DND-41 (cell line): ENCODE measurements around the gene PPP2R2B.

Experiments
- EZH2 ChIP-seq: IDR thresholded peaks from 3 replicates; pipeline ENCODE4 v1.6.1; 2012; ENCODE audit warnings: borderline replicate concordance, low read depth, mild to moderate bottlenecking, moderate library complexity, low read length, inconsistent platforms; ENCODE audit not compliant: severe bottlenecking
- TF ChIP-seq, protein P1 (sequence below): IDR thresholded peaks from 2 replicates; pipeline ENCODE4 v1.5.1; 2012; ENCODE audit warnings: borderline replicate concordance, low read length, moderate library complexity, mild to moderate bottlenecking; ENCODE audit not compliant: poor library complexity, severe bottlenecking; ENCODE audit errors: extremely low read depth

DNA sequence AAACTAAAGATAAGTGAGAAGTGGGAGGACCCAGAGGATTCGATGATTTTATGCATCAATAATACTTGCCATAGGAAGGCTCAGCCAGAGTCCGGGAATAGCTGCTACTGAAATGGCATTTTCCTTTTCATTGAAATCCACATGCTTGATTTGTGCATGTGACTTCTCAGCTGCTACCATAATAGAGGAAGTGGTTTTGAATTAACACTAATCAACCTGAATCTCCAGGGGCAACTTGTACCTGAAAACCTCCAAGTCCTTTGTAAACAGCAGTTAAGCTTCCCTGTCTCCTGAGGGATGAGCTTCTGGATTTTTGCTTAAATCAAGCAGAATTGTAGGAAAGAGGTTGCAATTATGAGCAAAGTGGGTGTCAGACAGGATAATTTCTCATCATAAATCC, 124.9 kb downstream of the PPP2R2B start:
- TF ChIP-seq EZH2: no peak
- TF ChIP-seq, protein P1, sequence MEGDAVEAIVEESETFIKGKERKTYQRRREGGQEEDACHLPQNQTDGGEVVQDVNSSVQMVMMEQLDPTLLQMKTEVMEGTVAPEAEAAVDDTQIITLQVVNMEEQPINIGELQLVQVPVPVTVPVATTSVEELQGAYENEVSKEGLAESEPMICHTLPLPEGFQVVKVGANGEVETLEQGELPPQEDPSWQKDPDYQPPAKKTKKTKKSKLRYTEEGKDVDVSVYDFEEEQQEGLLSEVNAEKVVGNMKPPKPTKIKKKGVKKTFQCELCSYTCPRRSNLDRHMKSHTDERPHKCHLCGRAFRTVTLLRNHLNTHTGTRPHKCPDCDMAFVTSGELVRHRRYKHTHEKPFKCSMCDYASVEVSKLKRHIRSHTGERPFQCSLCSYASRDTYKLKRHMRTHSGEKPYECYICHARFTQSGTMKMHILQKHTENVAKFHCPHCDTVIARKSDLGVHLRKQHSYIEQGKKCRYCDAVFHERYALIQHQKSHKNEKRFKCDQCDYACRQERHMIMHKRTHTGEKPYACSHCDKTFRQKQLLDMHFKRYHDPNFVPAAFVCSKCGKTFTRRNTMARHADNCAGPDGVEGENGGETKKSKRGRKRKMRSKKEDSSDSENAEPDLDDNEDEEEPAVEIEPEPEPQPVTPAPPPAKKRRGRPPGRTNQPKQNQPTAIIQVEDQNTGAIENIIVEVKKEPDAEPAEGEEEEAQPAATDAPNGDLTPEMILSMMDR: no peak
